Measurements from ENCODE around the gene IL31.
A peak's percentile ranks its signal among the peaks of the same experiment; 100 is the strongest.

Gene IL31

DNA sequence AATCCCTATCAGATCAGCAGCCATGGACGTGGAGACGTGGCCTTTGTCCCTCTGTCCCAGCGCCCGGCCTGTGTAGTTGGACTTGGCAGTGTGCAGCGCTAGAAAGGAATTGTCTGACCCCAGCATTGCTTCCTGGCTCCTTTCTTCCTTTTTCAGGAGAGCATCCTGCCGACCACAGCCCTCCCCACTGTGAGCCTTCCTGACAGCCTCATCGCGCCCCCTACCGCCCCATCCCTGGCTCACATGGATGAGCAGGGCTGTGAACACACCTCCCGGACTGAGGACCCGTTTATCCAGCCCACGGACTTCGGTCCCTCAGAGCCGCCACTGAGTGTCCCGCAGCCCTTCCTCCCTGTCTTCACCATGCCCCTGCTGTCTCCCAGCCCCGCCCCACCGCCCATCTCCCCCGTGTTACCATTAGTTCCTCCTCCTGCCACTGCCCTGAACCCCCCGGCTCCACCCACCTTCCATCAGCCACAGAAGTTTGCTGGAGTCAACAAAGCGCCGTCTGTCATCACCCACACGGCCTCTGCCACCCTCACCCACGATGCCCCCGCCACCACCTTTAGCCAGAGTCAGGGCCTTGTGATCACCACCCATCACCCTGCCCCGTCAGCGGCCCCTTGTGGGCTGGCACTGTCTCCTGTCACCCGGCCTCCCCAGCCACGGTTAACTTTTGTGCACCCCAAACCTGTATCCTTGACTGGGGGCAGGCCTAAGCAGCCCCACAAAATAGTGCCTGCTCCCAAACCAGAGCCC lies 40.6 kb downstream of the IL31 start:
- no peak for DNase-seq (ENCODE audit: low read depth)
- TF ChIP-seq, protein P1, sequence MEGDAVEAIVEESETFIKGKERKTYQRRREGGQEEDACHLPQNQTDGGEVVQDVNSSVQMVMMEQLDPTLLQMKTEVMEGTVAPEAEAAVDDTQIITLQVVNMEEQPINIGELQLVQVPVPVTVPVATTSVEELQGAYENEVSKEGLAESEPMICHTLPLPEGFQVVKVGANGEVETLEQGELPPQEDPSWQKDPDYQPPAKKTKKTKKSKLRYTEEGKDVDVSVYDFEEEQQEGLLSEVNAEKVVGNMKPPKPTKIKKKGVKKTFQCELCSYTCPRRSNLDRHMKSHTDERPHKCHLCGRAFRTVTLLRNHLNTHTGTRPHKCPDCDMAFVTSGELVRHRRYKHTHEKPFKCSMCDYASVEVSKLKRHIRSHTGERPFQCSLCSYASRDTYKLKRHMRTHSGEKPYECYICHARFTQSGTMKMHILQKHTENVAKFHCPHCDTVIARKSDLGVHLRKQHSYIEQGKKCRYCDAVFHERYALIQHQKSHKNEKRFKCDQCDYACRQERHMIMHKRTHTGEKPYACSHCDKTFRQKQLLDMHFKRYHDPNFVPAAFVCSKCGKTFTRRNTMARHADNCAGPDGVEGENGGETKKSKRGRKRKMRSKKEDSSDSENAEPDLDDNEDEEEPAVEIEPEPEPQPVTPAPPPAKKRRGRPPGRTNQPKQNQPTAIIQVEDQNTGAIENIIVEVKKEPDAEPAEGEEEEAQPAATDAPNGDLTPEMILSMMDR (IDR thresholded peaks at IDR 0.05; ENCODE audit: insufficient read depth, low read depth, low read length, missing control alignments): no peak
- H3K4me3 ChIP-seq (ENCODE audit: low read length): no peak overlapping the region

DNA sequence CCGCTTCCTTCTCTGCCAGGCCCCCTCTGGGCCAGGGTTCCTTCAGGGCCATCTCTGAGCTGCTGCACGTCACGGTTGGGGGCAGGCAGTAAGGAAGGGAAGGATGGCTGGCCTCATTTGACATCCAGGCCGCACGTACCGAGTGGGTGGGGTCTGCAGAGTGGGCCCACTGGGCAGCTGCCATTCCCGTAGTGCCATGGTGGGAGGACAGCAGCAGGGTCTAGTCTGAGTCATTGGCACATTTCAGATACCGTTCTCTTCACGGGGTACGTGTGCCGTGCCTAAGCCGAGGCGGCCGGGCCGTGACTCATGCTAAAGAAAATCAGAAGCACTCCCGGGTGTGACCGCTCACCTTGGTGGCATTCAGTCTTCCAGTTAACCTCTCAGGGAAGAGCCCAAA lies 43.9 kb downstream of the IL31 start:
- peak; percentile 66 for DNase-seq (ENCODE audit: low read depth)
- TF ChIP-seq, protein P1 (IDR thresholded peaks at IDR 0.05; ENCODE audit: insufficient read depth, low read depth, low read length, missing control alignments): no peak
- H3K4me3 ChIP-seq (ENCODE audit: low read length): no peak overlapping the region

DNA sequence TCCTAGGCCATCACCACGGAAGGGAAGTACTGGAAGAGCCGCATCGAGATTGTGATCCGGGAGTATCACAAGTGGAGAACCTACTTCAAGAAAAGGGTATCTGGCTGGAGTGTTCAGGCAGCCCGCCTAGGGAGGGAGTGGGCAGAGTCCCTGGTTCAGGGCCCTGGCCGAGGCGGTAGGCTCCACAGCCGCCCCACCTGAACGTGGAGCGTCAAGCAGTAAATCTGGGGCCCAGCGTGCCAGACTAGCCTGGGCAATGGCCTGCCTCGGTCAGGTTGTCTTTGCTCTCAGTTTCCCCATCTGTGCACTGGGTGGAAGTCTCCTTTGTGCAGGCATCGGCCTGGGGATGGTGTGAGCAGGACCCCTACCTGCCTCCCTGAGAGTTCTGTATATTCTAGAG lies 44.9 kb downstream of the IL31 start:
- no peak overlapping the region for H3K4me3 ChIP-seq (ENCODE audit: low read length)
- TF ChIP-seq, protein P1 (IDR thresholded peaks at IDR 0.05; ENCODE audit: insufficient read depth, low read depth, low read length, missing control alignments): no peak
- DNase-seq (ENCODE audit: low read depth): no peak

DNA sequence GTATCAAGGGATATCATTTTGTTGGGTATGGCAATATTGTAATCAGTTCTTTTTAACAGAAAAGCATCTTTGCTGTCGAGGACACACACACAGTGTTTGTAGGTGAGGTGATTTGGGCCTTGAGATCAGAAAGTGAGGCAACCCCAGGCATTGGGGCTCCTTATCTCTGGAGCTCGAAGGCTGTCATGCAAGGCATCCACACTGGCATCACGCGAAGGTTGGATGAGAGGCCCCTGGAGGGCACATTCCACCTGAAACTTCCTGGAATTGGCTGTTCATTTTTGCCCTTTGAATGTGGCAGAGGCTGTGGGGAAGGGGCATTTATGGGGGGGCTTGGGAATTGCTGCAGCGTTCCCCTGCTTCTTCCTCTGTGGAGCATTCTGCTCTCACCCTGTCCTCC lies 45.5 kb downstream of the IL31 start:
- no peak for DNase-seq (ENCODE audit: low read depth)
- TF ChIP-seq, protein P1 (IDR thresholded peaks at IDR 0.05; ENCODE audit: insufficient read depth, low read depth, low read length, missing control alignments): no peak
- no peak overlapping the region for H3K4me3 ChIP-seq (ENCODE audit: low read length)

DNA sequence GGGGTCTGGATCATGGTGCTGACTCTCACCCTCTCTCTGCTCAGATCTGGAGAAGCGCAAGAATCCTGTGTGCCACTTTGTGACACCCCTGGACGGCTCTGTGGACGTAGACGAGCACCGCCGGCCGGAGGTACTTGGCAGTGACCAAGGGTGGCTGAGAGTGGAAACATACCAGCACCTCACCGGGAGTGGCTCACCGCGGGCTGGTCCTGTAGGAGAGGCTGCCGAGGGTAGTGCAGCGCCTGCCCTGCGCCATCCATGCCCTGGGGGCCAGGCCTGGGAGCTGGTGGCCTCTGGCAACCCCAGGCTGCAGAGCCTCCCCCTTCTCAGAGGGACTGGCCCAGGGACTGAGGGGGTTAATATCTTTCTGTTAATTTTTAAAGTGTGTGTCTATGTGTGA lies 46.2 kb downstream of the IL31 start:
- H3K4me3 ChIP-seq (ENCODE audit: low read length): no peak overlapping the region
- DNase-seq (ENCODE audit: low read depth): no peak
- TF ChIP-seq, protein P1 (IDR thresholded peaks at IDR 0.05; ENCODE audit: insufficient read depth, low read depth, low read length, missing control alignments): no peak

DNA sequence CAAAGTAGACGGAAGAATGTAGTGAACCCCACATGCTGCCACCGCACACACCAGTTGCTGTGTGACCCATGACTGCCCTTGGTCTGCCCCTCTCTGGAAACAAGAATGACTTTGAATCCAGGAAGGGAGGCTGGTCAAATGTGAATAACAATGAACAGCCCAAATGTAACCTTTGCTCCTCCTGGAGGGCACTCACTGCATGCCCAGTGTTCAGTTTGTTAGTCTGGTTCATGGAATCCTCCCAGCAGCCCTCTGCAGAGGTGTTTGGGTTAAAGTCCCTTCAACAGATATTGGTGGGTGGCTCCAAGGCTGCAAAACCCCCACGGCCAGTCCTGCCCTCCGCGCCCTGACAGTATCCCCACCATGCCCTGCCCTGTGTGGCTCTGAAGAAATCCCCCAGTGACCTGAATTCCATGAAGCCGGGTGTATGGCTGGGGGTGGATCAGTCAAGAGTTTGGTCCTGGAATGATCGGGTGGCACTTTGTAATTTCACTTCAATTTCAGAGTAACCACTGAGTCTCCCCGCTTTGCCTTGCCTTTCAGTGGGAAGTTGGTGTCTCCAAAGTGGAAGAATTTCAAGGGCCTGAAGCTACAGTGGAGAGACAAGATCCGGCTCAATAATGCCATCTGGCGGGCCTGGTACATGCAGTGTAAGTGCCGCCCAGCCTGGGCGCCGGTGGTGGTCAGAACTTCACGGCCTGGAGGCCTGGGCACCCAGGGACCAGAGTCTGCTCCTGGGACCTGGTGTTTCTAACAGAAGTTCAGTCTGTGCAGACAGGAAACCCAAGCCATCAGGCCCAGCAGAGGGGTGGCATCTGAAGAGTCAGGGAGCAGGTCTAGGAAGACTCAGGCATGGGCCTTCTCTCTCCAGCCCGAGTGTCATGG lies 47.1 kb downstream of the IL31 start:
- TF ChIP-seq, protein P1 (IDR thresholded peaks at IDR 0.05; ENCODE audit: insufficient read depth, low read depth, low read length, missing control alignments): peak; percentile 46
- no peak overlapping the region for H3K4me3 ChIP-seq (ENCODE audit: low read length)
- DNase-seq (ENCODE audit: low read depth): peak; percentile 52

All from epithelial cell of esophagus (primary cell).